Naive thymus-derived CD8-positive, alpha-beta T cell (primary cell): ENCODE data around the gene RBM43. TPM values are rescaled to one million over a fixed set of nuclear protein-coding genes. Genes with fewer than 3 reads are reported as not detected.
A peak's percentile ranks its signal among the peaks of the same experiment; 100 is the strongest.

Source experiments
- ATAC-seq, 2 donors: fragments of 150-1000 bp; cut with Tn5 transposase in 1 of 2; sonication (Bioruptor Pico), chemical (Tn5 transposase) in 1 of 2; 1 replicate in 1 of 2; 2 replicates in 1 of 2; pipeline ENCODE4 v1.10.0; 2021; ENCODE audit warnings: mild to moderate bottlenecking in 2 of 2, moderate library complexity in 2 of 2
- POLR2A ChIA-PET: fragments of 350-600 bp; sonication (Branson Sonifier 250); formaldehyde crosslinking; loops from one replicate; lab custom pipeline; 2021; ENCODE audit warnings: antibody characterized with exemption; lab: Charles Lee
- DNase-seq, 10 donors: peaks; one replicate each; pipeline versions ENCODE4 v3.0.0 to v3.0.0-alpha.2; 2020 to 2022
- H3K27ac Mint-ChIP-seq, 10 donors: one replicate each; pipeline ENCODE4 v1.8.0; 2020 to 2022; ENCODE audit warnings: mild to moderate bottlenecking in 10 of 10, mixed read lengths in 10 of 10, moderate library complexity in 4 of 10, inconsistent platforms in 1 of 10
- H3K27me3 Mint-ChIP-seq, 5 donors: one replicate each; pipeline ENCODE4 v1.8.0; 2021 to 2022; ENCODE audit warnings: mixed read lengths in 5 of 5
- H3K36me3 Mint-ChIP-seq, 3 donors: one replicate each; pipeline ENCODE4 v1.8.0; 2020 to 2022; ENCODE audit warnings: mixed read lengths in 3 of 3, mild to moderate bottlenecking in 2 of 3, inconsistent platforms in 1 of 3
- H3K4me1 Mint-ChIP-seq, 4 donors: one replicate each; pipeline ENCODE4 v1.8.0; 2021 to 2022; ENCODE audit warnings: mixed read lengths in 4 of 4
- H3K4me3 Mint-ChIP-seq, 10 donors: one replicate each; pipeline ENCODE4 v1.8.0; 2020 to 2022; ENCODE audit warnings: mild to moderate bottlenecking in 10 of 10, mixed read lengths in 10 of 10, moderate library complexity in 6 of 10, inconsistent platforms in 1 of 10
- H3K9me3 Mint-ChIP-seq, 9 donors: one replicate each; pipeline ENCODE4 v1.8.0; 2020 to 2022; ENCODE audit warnings: mixed read lengths in 9 of 9, mild to moderate bottlenecking in 3 of 9, inconsistent platforms in 1 of 9, moderate library complexity in 1 of 9
- polyA plus RNA-seq, 3 donors: library from polyadenylated mRNA; unstranded; fragments of 300-500 nt; fragmentation: Illumina TruSeq; gene quantifications; one replicate each; pipeline ENCODE4 v1.2.3, GENCODE V29; 2021
- total RNA-seq, 8 experiments: library from RNA in 2 of 8; stranded (reverse) in 2 of 8; gene quantifications; one replicate each; pipeline ENCODE4 v1.2.3 and lab custom pipeline; 2021 to 2026

Gene RBM43
- total and polyA plus RNA-seq, 5 experiments from 2014 or later = 4.1 to 30.6 (median 4.4) TPM

DNA sequence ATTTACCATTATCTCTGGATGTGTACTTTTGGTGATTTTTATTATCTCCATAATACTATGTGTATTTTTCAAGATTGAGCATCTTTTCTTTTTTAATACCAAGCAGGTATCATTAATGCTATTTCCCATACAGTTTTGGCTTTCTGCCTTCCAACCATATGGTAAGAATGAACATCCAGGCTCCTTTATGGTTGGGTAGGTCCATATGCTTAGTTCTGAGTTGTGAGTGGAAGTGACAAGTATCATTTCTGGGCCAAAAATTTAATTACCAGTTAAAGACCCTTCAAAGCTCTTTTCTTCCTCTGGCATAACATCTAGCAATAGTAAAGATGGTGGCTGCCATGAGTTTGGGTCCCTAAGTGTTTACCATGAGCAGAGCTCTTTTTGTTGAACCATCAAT, 4.3 kb upstream of the RBM43 start:
- no peaks in the 10 kb centered on the region for H3K27me3 Mint-ChIP-seq
- peaks cover 7 to 13% (median 10%) of the 10 kb centered on the region in 3 donors for H3K36me3 Mint-ChIP-seq
- no peak for ATAC-seq
- no peak for DNase-seq
- peaks cover 0 to 14% (median 0%) of the 10 kb centered on the region in 9 donors for H3K9me3 Mint-ChIP-seq
- POLR2A ChIA-PET = interaction anchor here (0.6 kb wide), 1 partner anchor 144 kb away, joined by 4 read pairs; no protein-coding TSS in a partner anchor
- H3K27ac Mint-ChIP-seq = no peak overlapping the region
- no peak overlapping the region for H3K4me3 Mint-ChIP-seq
- peaks cover 10 to 15% (median 12%) of the 10 kb centered on the region in 4 donors for H3K4me1 Mint-ChIP-seq

DNA sequence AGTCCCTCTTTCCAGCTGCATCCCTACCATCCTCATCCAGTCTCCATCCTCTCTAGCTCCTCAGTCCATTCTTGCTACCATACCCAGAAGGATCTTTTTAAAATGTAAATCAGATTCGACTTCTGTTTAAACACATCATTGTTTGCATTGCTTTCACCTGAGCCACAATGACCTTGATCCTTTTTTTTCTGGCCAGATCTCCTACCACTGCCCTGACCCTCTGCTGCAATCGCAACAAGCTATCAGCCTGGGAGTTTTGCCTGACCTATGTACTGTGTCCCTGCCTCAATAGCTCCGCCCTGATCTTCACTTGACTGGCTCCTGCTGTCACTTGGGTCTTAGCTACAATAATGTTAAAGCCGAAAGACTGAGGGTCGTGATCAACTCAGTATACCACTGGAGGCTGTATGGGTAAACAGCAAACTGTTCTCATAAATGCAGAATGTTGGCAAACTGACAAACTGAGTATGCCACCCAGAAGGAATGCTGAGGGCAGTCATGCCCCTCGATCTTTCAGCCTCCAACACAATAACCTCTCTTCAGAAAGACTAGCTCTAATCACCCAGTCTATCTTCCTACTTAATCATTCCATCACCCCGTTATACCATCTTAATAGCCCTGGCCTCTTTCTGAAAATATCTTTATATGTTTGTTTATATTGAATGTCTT, 2.6 kb upstream of the RBM43 start:
- peak overlapping the region; percentile 10 to 81 (median 58) for H3K27ac Mint-ChIP-seq
- POLR2A ChIA-PET = interaction anchor here (0.6 to 5.5 kb wide), 4 partner anchors 24 to 811 kb away, joined by 3 to 66 read pairs (median 3); partner anchors contain the start of genes NMI and RIF1

GRCh38 chr2:151262629-151263028, 966 bp upstream of the RBM43 start:
- peaks cover 17 to 39% (median 32%) of the 10 kb centered on the region in 4 donors for H3K4me1 Mint-ChIP-seq
- no peaks in the 10 kb centered on the region for H3K36me3 Mint-ChIP-seq
- H3K4me3 Mint-ChIP-seq = peak overlapping the region in 9 of 10 donors; percentile 41 to 97 (median 94)
- peaks cover 0 to 8% (median 0%) of the 10 kb centered on the region in 9 donors for H3K9me3 Mint-ChIP-seq
- ATAC-seq (no peak), DNase-seq (no peak)
- H3K27me3 Mint-ChIP-seq = no peaks in the 10 kb centered on the region
- POLR2A ChIA-PET = interaction anchor here (0.6 to 5.5 kb wide), 2 partner anchors 14 to 28 kb away, joined by 3 to 66 read pairs; partner anchors contain the start of gene NMI
- peak overlapping the region in 9 of 10 donors; percentile 90 to 99 (median 97) for H3K27ac Mint-ChIP-seq

More for the DNA sequence above, 2.6 kb upstream of the RBM43 start:
- Mint-ChIP-seq H3K4me1 (peaks cover 15 to 25% (median 24%) of the 10 kb centered on the region in 4 donors), H3K27me3 (no peaks in the 10 kb centered on the region), H3K36me3 (peaks cover 0 to 3% (median 0%) of the 10 kb centered on the region in 3 donors), H3K4me3 (peak overlapping the region in 5 of 10 donors; percentile 4 to 46 (median 30)), H3K9me3 (peaks cover 0 to 14% (median 0%) of the 10 kb centered on the region in 9 donors)
- DNase-seq = no peak
- ATAC-seq = no peak

DNA sequence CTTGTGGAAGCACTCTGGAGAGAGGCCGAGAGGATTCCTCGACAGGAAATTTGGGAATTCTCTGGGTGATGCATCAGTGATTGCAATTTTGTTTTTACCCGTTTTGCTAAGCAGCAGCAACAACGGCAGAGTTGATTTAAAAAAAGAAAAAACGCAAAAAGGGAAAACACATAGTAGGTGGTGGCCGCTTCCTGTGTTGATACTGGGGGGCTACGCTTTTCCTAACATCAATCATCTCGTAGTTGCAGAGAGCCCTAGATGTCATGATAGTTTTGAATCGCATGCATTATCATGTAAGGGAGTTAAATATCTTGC, 271 bp upstream of the RBM43 start:
- Mint-ChIP-seq H3K9me3 (peaks cover 0 to 1% (median 0%) of the 10 kb centered on the region in 9 donors), H3K36me3 (no peaks in the 10 kb centered on the region), H3K27me3 (no peaks in the 10 kb centered on the region), H3K4me3 (peak overlapping the region; percentile 87 to 97 (median 94)), H3K4me1 (peaks cover 17 to 40% (median 36%) of the 10 kb centered on the region in 4 donors), H3K27ac (peak overlapping the region; percentile 90 to 99 (median 98))
- ATAC-seq = peak in 1 of 2 donors; percentile 12
- no peak for DNase-seq
- POLR2A ChIA-PET = interaction anchor here (0.8 to 5.5 kb wide), 9 partner anchors 8 to 1675 kb away, joined by 3 to 66 read pairs (median 8); partner anchors contain the start of genes MMADHC, NMI and RIF1

DNA sequence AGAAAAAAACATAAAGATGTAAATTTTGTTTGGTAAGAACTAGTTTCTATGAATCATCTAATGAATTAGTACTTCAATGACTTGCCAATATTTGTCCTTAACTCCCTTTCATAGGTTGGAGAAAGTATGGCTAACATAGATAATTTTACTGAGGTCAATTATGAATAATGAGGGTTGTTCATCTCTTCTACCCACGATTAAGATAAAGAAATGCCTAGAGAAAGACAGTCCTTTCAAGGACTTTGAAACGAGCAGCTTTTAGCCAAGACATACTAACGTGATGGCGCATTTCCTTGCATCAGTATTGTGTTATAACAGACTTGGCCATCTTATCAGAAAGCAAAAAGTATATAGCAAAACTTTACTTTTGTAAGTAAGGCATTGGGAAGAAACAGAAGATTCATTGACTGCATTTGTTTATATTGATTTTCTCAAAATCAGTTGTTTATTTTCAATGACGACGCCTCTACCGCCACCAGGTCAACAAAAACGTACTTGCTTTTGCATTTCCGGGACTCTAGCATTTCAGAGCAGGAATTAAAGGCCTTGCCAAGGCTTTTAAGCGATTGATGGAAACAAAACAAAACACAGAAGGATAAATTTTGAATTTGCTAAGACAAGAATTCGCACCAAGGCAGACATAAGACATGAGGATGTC, 961 bp downstream of the RBM43 start:
- POLR2A ChIA-PET = interaction anchor here (1.0 to 5.5 kb wide), 8 partner anchors 10 to 1674 kb away, joined by 3 to 66 read pairs (median 8); partner anchors contain the start of genes MMADHC, NMI, PRPF40A and RIF1

DNA sequence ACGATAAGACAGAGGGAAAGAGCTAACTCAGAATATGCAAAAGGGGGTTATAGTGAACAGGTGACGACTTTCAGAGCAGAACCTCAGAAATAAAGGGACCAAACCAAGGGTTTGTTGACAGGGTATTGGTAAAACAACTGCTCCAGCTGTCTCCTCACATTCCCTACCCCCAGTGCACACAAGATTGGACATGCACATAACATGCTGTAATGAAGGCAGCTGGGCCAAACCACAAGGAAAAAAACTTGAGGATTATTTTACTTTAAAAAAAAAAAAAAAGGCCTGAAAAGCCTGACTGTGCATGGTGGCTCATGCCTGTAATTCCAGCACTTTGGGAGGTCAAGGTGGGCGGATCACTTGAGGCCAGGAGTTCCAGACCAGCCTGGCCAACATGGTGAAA, 3.5 kb downstream of the RBM43 start:
- Mint-ChIP-seq H3K9me3 (no peaks in the 10 kb centered on the region), H3K27ac (peak overlapping the region in 3 of 10 donors; percentile 29 to 40 (median 38)), H3K4me1 (peaks cover 23 to 51% (median 43%) of the 10 kb centered on the region in 4 donors), H3K4me3 (peak overlapping the region in 2 of 10 donors; percentile 7 to 34), H3K36me3 (peaks cover 7 to 23% (median 9%) of the 10 kb centered on the region in 3 donors), H3K27me3 (no peaks in the 10 kb centered on the region)
- POLR2A ChIA-PET = no interaction called here
- no peak for DNase-seq
- no peak for ATAC-seq

More for the DNA sequence above, 961 bp downstream of the RBM43 start:
- H3K4me1 Mint-ChIP-seq = peaks cover 19 to 43% (median 39%) of the 10 kb centered on the region in 4 donors
- DNase-seq (peak in 3 of 10 donors; percentile 36 to 64 (median 63)), ATAC-seq (peak; percentile 11 to 17)
- H3K36me3 Mint-ChIP-seq = peaks cover 0 to 4% (median 3%) of the 10 kb centered on the region in 3 donors
- H3K9me3 Mint-ChIP-seq = no peaks in the 10 kb centered on the region
- H3K27me3 Mint-ChIP-seq = no peaks in the 10 kb centered on the region
- peak overlapping the region; percentile 90 to 99 (median 97) for H3K27ac Mint-ChIP-seq
- peak overlapping the region; percentile 87 to 99 (median 94) for H3K4me3 Mint-ChIP-seq

- H3K4me1 Mint-ChIP-seq = peaks cover 5 to 20% (median 17%) of the 10 kb centered on the region in 4 donors
- POLR2A ChIA-PET = no interaction called here
Measured at GRCh38 chr2:151252646-151253045, 9.0 kb downstream of the RBM43 start.

DNA sequence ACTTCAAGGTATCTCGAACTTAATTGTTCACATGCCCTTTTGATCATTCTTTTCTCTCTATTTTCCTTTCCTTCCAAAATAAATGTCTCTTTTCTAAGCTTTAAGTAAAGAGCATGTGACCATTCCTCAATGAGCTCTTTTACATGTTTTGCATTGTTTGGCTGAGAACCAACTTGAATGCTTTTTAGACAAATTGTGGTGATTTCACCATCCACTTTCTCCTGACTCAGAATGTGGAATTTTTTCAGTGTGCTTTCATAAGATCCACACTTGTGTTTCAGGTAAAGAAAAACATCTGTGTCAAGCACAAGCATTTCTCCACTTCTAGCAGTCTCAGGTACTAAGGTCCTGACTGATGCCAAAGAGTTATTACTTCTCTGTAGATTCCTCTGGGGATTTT, 10.7 kb downstream of the RBM43 start:
- Mint-ChIP-seq H3K36me3 (peaks cover 40 to 72% (median 58%) of the 10 kb centered on the region in 3 donors), H3K27ac (peak overlapping the region in 1 of 10 donors; percentile 51), H3K4me1 (peaks cover 0 to 15% (median 11%) of the 10 kb centered on the region in 4 donors), H3K9me3 (peaks cover 0 to 44% (median 19%) of the 10 kb centered on the region in 9 donors), H3K4me3 (no peak overlapping the region), H3K27me3 (no peaks in the 10 kb centered on the region)
- DNase-seq (no peak), ATAC-seq (no peak)
- POLR2A ChIA-PET = no interaction called here

More at GRCh38 chr2:151252646-151253045, 9.0 kb downstream of the RBM43 start:
- Mint-ChIP-seq H3K27ac (peak overlapping the region in 1 of 10 donors; percentile 33), H3K27me3 (no peaks in the 10 kb centered on the region), H3K9me3 (peaks cover 0 to 36% (median 18%) of the 10 kb centered on the region in 9 donors), H3K36me3 (peaks cover 40 to 73% (median 57%) of the 10 kb centered on the region in 3 donors), H3K4me3 (no peak overlapping the region)
- DNase-seq (no peak), ATAC-seq (no peak)

DNA sequence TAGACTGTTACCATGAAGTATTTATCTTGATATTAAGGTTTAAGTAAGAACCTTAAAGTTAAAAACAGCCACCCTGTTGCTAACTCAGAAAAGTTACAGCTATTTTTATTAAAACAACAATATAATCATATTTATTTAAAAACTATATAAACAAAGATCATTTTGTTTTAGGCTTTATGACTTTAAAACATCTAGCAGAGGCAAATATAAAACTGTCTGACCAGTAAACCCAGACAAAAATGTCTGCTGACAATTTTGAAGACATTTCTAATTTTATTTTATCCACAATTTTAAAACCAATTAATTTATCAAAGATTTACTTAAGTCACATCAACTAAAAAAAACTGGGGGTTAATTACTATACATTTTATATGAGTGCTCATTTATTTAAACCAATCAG, 14.2 kb downstream of the RBM43 start:
- DNase-seq (no peak), ATAC-seq (no peak)
- H3K4me3 Mint-ChIP-seq = no peak overlapping the region
- H3K27ac Mint-ChIP-seq = no peak overlapping the region
- peaks cover 43 to 59% (median 53%) of the 10 kb centered on the region in 3 donors for H3K36me3 Mint-ChIP-seq
- H3K4me1 Mint-ChIP-seq = peaks cover 0 to 4% (median 0%) of the 10 kb centered on the region in 4 donors
- POLR2A ChIA-PET = no interaction called here
- no peaks in the 10 kb centered on the region for H3K27me3 Mint-ChIP-seq
- peaks cover 0 to 62% (median 30%) of the 10 kb centered on the region in 9 donors for H3K9me3 Mint-ChIP-seq

GRCh38 chr2:151246152-151246551, 15.5 kb downstream of the RBM43 start:
- POLR2A ChIA-PET = no interaction called here
- Mint-ChIP-seq H3K36me3 (peaks cover 35 to 46% (median 40%) of the 10 kb centered on the region in 3 donors), H3K4me3 (no peak overlapping the region), H3K27me3 (no peaks in the 10 kb centered on the region), H3K9me3 (peaks cover 0 to 58% (median 30%) of the 10 kb centered on the region in 9 donors), H3K27ac (no peak overlapping the region), H3K4me1 (no peaks in the 10 kb centered on the region)
- no peak for DNase-seq
- no peak for ATAC-seq

- no peaks in the 10 kb centered on the region for H3K4me1 Mint-ChIP-seq
- no peak overlapping the region for H3K27ac Mint-ChIP-seq
- peaks cover 0 to 1% (median 0%) of the 10 kb centered on the region in 5 donors for H3K27me3 Mint-ChIP-seq
- H3K4me3 Mint-ChIP-seq = no peak overlapping the region
- POLR2A ChIA-PET = no interaction called here
- no peak for DNase-seq
- no peak for ATAC-seq
- H3K9me3 Mint-ChIP-seq = peaks cover 0 to 34% (median 18%) of the 10 kb centered on the region in 9 donors
- H3K36me3 Mint-ChIP-seq = peaks cover 14 to 20% (median 17%) of the 10 kb centered on the region in 3 donors
Measured at GRCh38 chr2:151243468-151243867, 18.2 kb downstream of the RBM43 start.

- H3K9me3 Mint-ChIP-seq = peaks cover 0 to 20% (median 12%) of the 10 kb centered on the region in 9 donors
- H3K27ac Mint-ChIP-seq = no peak overlapping the region
- H3K36me3 Mint-ChIP-seq = peaks cover 7 to 11% (median 11%) of the 10 kb centered on the region in 3 donors
- no peak overlapping the region for H3K4me3 Mint-ChIP-seq
- no peaks in the 10 kb centered on the region for H3K4me1 Mint-ChIP-seq
- peaks cover 0 to 1% (median 0%) of the 10 kb centered on the region in 5 donors for H3K27me3 Mint-ChIP-seq
- ATAC-seq (no peak), DNase-seq (no peak)
- POLR2A ChIA-PET = no interaction called here
Measured at GRCh38 chr2:151241224-151241623, 20.4 kb downstream of the RBM43 start.
